Glomerular endothelial cell (primary cell): ENCODE results near the gene SH3TC2. TPM values are rescaled to one million over a fixed set of nuclear protein-coding genes. Genes with fewer than 3 reads are reported as not detected.
A peak's percentile ranks its signal among the peaks of the same experiment; 100 is the strongest.

Source experiments
- DNase-seq: peaks from one replicate; pipeline ENCODE4 v3.0.0-alpha.2; 2011; ENCODE audit warnings: low read depth, low spot score; ENCODE audit errors: extremely low read depth
- total RNA-seq: library from RNA; depleted of rRNA; stranded (reverse); fragments of >200 nt; gene quantifications from 2 replicates; pipeline ENCODE4 v1.2.3, GENCODE V29; 2015

The SH3TC2 gene
- total RNA-seq, 1 donor from 2014 or later, result 2.5 TPM

- DNase-seq, result no peak
Measured at GRCh38 chr5:148974642-148975327, 88.1 kb downstream of the SH3TC2 start.

- DNase-seq, result no peak
Measured at GRCh38 chr5:148973455-148973854, 89.4 kb downstream of the SH3TC2 start.

- DNase-seq, result peak; percentile 88
Measured at GRCh38 chr5:148972974-148973374, 89.9 kb downstream of the SH3TC2 start.

- no peak for DNase-seq
Measured at GRCh38 chr5:148972396-148972795, 90.5 kb downstream of the SH3TC2 start.

- no peak for DNase-seq
Measured at GRCh38 chr5:148970876-148971275, 92.0 kb downstream of the SH3TC2 start.

GRCh38 chr5:148970228-148970627 lies 92.6 kb downstream of the SH3TC2 start:
- DNase-seq, result no peak

- DNase-seq, result no peak
Measured at GRCh38 chr5:148969291-148969690, 93.6 kb downstream of the SH3TC2 start.

GRCh38 chr5:148968311-148968710 lies 94.6 kb downstream of the SH3TC2 start:
- no peak for DNase-seq

GRCh38 chr5:148967783-148968182 lies 95.1 kb downstream of the SH3TC2 start:
- DNase-seq, result no peak

- DNase-seq, result no peak
Measured at GRCh38 chr5:148966938-148967337, 95.9 kb downstream of the SH3TC2 start.

- no peak for DNase-seq
Measured at GRCh38 chr5:148966348-148966747, 96.5 kb downstream of the SH3TC2 start.

GRCh38 chr5:148965511-148966265 lies 97.2 kb downstream of the SH3TC2 start:
- peak; percentile 91 for DNase-seq

GRCh38 chr5:148963664-148964063 lies 99.2 kb downstream of the SH3TC2 start:
- no peak for DNase-seq

- no peak for DNase-seq
Measured at GRCh38 chr5:148962761-148963324, 100.0 kb downstream of the SH3TC2 start.

- no peak for DNase-seq
Measured at GRCh38 chr5:148962200-148962550, 100.7 kb downstream of the SH3TC2 start.

- DNase-seq, result no peak
Measured at GRCh38 chr5:148961261-148962199, 101.3 kb downstream of the SH3TC2 start.

- DNase-seq, result no peak
Measured at GRCh38 chr5:148960070-148960769, 102.6 kb downstream of the SH3TC2 start.

- DNase-seq, result no peak
Measured at GRCh38 chr5:148957591-148958202, 105.2 kb downstream of the SH3TC2 start.

- no peak for DNase-seq
Measured at GRCh38 chr5:148956477-148957385, 106.1 kb downstream of the SH3TC2 start.
